ENCODE measurements around the gene AARSD1.
"Not testable (repeated sequence)": the region's sequence is repeated elsewhere in the genome, so short reads cannot be mapped to it uniquely, and the experiment has no call there.

AARSD1 gene, protein sequence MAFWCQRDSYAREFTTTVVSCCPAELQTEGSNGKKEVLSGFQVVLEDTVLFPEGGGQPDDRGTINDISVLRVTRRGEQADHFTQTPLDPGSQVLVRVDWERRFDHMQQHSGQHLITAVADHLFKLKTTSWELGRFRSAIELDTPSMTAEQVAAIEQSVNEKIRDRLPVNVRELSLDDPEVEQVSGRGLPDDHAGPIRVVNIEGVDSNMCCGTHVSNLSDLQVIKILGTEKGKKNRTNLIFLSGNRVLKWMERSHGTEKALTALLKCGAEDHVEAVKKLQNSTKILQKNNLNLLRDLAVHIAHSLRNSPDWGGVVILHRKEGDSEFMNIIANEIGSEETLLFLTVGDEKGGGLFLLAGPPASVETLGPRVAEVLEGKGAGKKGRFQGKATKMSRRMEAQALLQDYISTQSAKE

GRCh38 chr17:42964161-42964932 lies at the start of gene AARSD1:
Gene AARSD1 (minus strand): TSS chr17:42964454. CDS start chr17:42964440, 14 bp downstream.
- DNase-seq: peak; percentile 78

DNA sequence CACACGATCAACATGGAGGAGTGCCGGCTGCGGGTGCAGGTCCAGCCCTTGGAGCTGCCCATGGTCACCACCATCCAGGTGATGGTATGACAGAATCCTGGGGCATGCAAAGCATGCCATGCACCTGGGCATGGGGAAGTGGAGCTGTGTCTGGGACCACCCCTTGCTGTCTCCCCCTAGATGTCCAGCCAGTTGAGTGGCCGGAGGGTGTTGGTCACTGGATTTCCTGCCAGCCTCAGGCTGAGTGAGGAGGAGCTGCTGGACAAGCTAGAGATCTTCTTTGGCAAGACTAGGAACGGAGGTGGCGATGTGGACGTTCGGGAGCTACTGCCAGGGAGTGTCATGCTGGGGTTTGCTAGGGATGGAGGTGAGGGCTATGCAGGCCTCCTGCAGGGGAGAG lies 49.0 kb upstream of the AARSD1 start:
- DNase-seq: no peak

GRCh38 chr17:43011728-43012472 lies 47.6 kb upstream of the AARSD1 start:
- DNase-seq: no peak

- no peak for DNase-seq
Measured at GRCh38 chr17:43010667-43011308, 46.5 kb upstream of the AARSD1 start.

DNA sequence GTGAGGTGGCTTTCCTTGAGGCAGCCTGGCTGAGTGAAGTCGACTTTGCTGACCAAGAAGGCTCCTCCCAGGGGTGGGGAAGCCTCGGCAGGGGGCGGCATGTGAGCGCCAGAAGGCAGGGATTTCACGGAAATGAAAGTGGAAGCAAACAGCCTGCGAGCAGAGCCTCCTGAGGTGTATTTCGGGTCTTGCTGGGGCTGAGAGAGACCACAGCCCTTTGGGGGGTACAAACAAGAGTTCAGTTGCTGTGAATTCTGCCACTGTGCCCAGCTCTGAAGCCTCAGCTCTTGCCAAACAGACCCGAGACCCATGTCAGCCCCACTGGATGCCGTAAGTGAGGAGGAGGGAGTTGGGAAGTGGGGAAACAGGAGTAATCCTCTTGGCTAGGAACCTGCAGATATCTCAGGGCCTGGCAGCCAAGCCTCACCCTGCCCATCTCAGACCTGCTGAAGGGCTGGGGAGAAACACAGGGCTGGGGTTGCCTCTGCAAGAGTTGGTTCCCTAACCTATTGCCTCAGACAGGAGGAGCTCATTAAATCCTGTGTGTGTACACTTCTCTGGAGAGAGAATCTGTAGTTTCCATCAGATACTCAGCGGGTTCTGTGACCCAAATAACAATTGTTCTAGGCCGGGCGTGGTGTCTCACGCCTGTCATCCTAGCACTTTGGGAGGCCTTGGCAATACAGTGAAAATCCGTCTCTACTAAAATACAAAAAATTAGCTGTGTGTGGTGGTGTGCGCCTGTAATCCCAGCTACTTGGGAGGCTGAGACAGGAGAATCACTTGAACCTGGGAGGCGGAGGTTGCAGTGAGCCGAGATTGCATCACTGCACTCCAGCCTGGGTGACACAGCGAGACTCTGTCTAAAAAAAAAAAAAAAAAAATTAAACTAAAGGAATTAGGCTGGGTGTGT lies 42.6 kb upstream of the AARSD1 start, which contains the start of gene IFI35:
IFI35 (plus strand) TSS at position 146 of the 913 bp plus-strand sequence; CDS start at position 310, 164 bp downstream.
- peak; percentile 26 for DNase-seq

- DNase-seq: no peak
Measured at GRCh38 chr17:43003542-43004172, 39.4 kb upstream of the AARSD1 start.

GRCh38 chr17:43000894-43001293 lies 36.6 kb upstream of the AARSD1 start:
- DNase-seq: not testable (repeated sequence)

DNA sequence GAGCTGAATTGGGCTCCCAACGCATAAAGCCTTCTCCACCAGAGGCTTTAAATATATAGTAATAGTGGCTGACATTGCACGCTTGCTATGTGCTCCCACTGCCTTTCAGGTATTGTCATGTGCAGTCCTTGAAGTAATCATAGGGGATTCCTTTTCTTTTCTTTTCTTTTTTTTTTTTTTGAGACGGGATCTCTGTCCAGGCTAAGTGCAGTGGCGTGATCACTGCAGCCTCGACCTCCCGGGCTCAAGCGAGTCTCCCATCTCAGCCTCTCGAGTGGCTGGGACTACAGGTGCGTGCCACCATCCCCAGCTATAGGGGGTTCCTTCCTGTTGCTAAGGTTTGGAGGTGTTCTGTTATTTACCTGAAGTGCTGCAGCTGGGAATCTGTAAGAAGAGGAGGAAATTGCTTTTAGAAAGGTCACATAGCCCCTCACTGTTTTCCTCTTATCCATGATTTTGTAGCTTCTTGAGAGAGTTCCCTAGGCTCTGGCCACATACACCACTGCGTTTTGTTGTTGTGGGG lies 34.8 kb upstream of the AARSD1 start:
- no peak for DNase-seq

DNA sequence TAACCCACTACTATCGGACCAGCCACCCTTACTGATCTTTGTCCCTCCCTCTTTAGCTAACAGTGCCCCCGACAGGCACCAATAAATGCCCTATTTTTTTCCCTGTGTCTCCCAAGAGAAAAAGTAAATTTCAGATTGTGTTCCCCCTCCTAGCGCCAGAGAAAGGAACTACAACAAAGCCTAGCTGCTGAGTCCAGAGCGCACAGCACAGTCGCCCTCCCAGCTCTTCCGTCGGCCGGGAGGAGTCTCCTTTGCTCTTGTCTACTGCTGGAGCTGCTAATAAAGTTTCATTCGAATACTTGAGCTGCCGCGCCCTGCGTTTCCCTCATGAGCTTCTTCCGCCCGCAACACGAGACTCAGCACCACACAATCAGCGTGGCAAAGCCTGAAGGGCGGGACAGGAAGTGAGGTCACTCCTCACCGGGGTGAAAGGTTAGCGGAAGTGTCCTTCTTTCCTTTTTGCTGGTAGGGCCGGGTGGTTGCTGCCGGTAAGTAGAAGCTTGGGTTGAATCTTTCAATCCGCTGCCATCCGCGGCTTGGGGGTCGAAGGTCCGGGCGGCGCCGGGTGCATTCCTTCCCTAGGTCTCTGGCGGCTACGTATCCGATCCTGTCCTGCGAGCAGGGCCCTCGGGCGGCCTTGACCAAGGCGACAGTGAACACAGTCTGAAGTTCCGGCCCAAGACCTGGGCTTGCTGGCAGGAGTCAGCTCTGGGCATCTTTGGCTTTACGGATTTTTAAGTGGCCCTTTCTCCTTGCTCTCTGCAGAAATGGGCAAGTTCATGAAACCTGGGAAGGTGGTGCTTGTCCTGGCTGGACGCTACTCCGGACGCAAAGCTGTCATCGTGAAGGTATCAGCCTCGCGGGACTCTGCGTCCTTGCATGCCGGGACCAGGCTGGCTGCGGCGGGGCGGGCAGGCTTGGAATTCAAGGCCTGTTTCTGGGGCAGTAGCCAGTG lies 34.0 kb upstream of the AARSD1 start, which contains the start of gene RPL27:
RPL27 (plus strand) TSS at position 436 of the 955 bp plus-strand sequence; CDS start at position 768, 332 bp downstream.
- peak; percentile 99 for DNase-seq

DNA sequence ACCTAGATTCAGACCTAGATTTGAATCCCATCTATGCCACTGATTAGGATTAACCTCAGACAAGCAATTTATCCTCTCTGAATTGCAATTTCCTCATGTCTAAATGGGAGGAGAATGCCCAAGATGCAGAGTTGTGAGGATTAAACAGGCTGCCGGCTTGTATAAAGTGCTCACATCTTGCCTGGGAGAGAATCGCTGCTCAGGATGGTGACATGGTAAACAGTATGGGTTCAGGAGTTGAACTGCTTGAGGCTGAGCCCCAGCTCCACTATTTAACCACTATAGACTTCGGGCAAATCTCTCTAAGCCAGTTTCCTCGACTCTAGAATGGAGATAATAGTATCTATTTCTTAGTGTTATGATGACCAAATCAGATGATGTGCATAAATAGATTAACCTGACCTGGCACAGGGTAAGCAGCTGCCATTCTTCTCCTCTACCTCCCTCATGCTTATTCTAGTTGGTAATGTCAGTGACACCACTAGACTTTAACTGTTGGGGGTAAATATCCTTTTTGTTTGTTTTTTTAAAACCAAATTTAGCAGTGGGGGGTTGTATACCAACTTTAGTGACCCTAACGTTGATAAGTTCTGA lies 33.2 kb upstream of the AARSD1 start:
- no peak for DNase-seq

DNA sequence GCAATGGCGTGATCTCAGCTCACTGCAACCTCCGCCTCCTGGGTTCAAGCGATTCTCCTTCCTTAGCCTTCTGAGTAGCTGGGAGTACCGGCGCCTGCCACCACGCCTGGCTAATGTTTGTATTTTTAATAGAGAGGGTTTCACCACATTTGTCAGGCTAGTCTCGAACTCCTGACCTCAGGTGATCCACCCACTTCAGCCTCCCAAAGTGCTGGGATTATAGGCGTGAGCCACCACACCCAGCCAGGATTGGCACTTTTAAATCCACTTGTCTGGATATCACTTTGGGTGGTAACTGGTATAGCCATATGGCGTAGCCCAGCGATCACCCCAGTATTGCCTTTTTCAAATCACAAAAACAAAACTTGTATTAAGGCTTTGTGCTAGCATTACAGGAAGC lies 29.7 kb upstream of the AARSD1 start:
- not testable (repeated sequence) for DNase-seq

GRCh38 chr17:42992872-42993271 lies 28.6 kb upstream of the AARSD1 start:
- no peak for DNase-seq

GRCh38 chr17:42991471-42991870 lies 27.2 kb upstream of the AARSD1 start:
- no peak for DNase-seq

DNA sequence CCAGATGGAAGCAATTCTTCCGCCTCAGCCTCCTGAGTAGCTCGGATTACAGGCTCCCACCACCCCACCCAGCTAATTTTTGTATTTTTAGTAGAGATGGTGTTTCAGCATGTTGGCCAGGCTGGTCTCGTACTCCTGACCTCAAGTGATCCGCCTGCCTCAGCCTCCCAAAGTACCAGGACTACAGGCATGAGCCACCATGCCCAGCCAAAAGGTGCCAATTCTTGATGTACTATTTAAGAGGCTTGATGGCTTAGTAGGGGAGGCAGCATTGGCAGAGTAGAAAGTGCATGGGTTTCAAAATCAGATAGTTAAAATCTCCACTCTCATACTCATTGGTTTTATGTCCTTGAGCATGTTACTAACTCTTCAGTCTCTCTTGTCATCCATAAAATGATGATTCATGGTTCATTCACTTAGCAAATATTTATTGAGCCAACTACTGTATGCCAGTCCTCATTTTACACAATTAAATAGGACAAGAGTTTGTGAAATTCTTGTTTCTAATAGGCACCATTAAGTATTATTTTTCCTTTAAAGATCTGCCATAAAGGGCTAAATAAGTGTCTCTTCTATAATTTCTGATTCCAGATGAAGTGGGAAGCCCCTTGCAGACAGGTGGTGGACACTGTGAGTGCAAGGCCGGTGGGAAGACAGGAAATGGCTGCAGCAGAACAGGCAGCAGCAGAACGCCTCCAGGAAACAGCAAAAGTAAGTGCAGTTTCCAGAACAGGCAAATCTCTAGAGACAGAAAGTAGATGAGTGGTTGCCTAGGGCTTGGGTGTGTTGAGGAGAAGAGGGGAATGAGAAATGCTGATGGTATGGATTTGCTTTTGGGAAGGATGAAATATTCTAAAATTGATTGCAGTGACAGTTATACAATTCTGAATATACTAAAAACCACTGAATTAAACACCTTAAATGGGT lies 25.7 kb upstream of the AARSD1 start:
- DNase-seq: no peak

DNA sequence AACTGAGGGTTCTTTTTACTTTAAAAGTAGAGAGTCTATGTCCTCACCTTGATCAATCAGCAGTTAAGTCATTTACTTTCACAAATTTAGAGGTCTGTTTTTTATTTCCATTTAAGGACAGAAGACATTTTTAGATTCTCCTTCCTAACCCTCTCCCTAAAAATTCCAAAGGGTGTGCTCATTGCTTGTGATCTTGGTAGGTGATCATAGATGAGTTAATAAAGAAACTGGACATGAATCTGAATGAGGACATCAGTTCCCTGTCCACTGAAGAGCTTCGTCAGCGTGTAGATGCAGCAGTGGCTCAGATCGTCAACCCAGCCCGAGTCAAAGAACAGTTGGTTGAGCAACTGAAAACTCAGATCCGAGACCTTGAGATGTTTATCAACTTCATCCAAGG lies 24.9 kb upstream of the AARSD1 start:
- DNase-seq: no peak

DNA sequence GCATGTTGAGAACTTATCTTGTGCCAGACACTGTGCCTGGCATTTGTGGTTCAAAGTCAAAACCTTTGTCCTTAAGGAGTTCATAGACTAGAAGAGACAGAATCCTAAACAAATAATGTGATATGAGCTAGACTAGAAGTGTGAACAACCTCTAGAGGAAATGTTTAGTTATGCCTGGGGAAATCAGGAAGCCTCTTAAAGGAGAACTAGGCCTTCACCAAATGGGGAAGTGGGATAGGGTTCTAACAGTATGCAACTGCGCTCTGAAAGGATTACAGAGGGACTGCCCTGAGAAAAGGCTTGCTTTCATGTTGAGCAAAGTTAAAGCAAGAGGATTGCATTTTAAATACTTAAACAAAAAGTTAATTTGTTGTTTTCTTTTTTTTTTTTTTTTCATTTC lies 21.0 kb upstream of the AARSD1 start:
- no peak for DNase-seq

DNA sequence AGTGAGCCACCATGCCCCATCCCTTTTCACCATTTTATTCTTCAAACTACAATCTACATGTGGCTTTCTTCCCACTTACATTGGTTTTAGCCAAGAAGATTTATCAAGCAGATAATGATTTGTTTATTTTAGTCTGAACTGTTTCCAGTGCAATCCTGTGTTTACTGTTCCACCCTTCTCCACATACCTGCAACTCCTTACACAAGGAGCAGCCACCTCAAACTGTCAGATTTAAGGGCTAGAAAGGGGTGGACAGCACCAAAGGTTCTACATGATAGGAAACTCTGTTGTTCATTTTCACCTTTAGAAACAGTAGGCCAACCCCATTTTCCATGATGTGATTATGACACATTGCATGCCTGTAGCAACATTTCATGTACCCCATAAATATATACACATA lies 18.0 kb upstream of the AARSD1 start:
- no peak for DNase-seq

All from SHP77 treated with DMSO at 0.1 percent for 48 hours (cell line).